ENCODE results near the gene KDELR1. TPM values are rescaled to one million over a fixed set of nuclear protein-coding genes. Genes with fewer than 3 reads are reported as not detected.
A peak's percentile ranks its signal among the peaks of the same experiment; 100 is the strongest.

Gene KDELR1
- total and polyA plus RNA-seq, 9 of the 15 experiments (the other 6 are each of a cell fraction or from before 2014, with no cell fraction given): 6.1 to 165 (median 58.5) TPM

DNA sequence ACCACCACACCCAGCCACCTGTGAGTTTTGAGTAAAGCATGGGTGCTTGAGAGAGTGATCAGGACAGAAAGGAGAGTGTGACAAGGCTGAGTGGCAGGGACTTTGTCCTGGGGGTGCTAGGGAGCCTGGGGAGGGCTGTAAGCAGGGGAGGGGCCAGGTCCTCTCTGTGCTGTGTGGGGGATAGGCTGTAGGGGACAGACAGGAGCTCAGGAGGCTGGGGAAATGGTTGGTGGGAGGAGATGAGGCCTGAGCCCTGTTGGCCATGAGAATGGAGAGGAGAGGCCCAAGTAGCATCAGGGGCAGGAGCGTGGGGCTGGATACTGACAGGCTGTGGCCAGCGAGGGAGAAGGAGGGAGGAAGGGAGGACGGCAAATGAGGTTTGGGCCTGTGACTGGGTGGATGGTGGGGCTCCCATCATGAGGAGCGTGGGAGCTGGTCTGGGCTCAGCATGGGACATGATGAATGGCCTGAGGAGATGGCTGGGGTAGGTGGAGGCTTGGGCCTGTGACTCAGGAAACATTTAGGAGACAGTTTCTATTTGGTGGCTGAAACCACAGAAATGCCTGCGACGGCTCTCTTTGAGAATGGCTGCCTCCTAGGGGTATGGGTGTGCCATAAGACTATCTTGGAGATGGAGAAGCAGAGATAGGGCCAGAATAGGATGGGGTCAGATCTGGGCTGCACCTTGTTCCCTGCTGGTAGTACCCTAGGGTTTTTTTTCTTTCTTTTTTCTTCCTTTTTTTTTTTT is 27.1 kb upstream of the KDELR1 start (continued):
- TF ChIP-seq EP400 (IDR thresholded peaks at IDR 0.05) (no peak), CHD2 (IDR thresholded peaks at IDR 0.05; ENCODE audit: low read depth, low read length) (no peak), CCAR2 (IDR thresholded peaks at IDR 0.05; ENCODE audit: low read depth, low read length) (no peak), POLR3A (IDR thresholded peaks at IDR 0.05; ENCODE audit: borderline replicate concordance, extremely low read depth, insufficient read depth, insufficient read length) (no peak), RFX5 (IDR thresholded peaks at IDR 0.05; ENCODE audit: low read depth, low read length) (no peak), FOXM1 (IDR thresholded peaks at IDR 0.05; ENCODE audit: low read depth) (no peak), FOXM1 (CRISPR knock-in tag; IDR thresholded peaks at IDR 0.05; ENCODE audit: low read depth) (no peak; the same call in 1 of the 2 replicates), GATAD2A (IDR thresholded peaks at IDR 0.05) (no peak), NFYB (IDR thresholded peaks at IDR 0.05; ENCODE audit: extremely low read depth, insufficient read length) (no peak), SMARCA5 (IDR thresholded peaks at IDR 0.05) (peak; percentile 43; the same call in 1 of the 2 replicates), STAG1 (CRISPR knock-in tag; IDR thresholded peaks at IDR 0.05; ENCODE audit: borderline replicate concordance) (no peak), DNMT1 (IDR thresholded peaks at IDR 0.05) (no peak), ETV6 (IDR thresholded peaks at IDR 0.05; ENCODE audit: borderline replicate concordance in 1 of 2, low read depth in 2 of 2, low read length in 1 of 2) (no peak), ETV6 (CRISPR knock-in tag; IDR thresholded peaks at IDR 0.05; ENCODE audit: borderline replicate concordance) (no peak), ZNF253 (CRISPR knock-in tag; conservative IDR thresholded peaks at IDR 0.05) (no peak), MTF1 (CRISPR knock-in tag; IDR thresholded peaks at IDR 0.05; ENCODE audit: borderline replicate concordance) (no peak), MEF2D (tag; conservative IDR thresholded peaks at IDR 0.05; ENCODE audit: low read depth) (no peak), NR2F6 (CRISPR knock-in tag; IDR thresholded peaks at IDR 0.05) (no peak), ZNF586 (CRISPR knock-in tag; conservative IDR thresholded peaks at IDR 0.05) (no peak), MYNN (IDR thresholded peaks at IDR 0.05) (no peak), MYNN (CRISPR knock-in tag; IDR thresholded peaks at IDR 0.05) (no peak), BMI1 (IDR thresholded peaks at IDR 0.05; ENCODE audit: low read length) (no peak), SRSF7 (optimal IDR thresholded peaks at IDR 0.05; ENCODE audit: low read depth, low read length) (no peak), KLF10 (CRISPR knock-in tag; IDR thresholded peaks at IDR 0.05) (no peak)
- TF ChIP-seq, protein P1, sequence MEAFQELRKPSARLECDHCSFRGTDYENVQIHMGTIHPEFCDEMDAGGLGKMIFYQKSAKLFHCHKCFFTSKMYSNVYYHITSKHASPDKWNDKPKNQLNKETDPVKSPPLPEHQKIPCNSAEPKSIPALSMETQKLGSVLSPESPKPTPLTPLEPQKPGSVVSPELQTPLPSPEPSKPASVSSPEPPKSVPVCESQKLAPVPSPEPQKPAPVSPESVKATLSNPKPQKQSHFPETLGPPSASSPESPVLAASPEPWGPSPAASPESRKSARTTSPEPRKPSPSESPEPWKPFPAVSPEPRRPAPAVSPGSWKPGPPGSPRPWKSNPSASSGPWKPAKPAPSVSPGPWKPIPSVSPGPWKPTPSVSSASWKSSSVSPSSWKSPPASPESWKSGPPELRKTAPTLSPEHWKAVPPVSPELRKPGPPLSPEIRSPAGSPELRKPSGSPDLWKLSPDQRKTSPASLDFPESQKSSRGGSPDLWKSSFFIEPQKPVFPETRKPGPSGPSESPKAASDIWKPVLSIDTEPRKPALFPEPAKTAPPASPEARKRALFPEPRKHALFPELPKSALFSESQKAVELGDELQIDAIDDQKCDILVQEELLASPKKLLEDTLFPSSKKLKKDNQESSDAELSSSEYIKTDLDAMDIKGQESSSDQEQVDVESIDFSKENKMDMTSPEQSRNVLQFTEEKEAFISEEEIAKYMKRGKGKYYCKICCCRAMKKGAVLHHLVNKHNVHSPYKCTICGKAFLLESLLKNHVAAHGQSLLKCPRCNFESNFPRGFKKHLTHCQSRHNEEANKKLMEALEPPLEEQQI (IDR thresholded peaks at IDR 0.05): no peak
- TF ChIP-seq, protein P2, sequence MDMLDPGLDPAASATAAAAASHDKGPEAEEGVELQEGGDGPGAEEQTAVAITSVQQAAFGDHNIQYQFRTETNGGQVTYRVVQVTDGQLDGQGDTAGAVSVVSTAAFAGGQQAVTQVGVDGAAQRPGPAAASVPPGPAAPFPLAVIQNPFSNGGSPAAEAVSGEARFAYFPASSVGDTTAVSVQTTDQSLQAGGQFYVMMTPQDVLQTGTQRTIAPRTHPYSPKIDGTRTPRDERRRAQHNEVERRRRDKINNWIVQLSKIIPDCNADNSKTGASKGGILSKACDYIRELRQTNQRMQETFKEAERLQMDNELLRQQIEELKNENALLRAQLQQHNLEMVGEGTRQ (CRISPR knock-in tag; IDR thresholded peaks at IDR 0.05): no peak
- TF ChIP-seq, protein P3, sequence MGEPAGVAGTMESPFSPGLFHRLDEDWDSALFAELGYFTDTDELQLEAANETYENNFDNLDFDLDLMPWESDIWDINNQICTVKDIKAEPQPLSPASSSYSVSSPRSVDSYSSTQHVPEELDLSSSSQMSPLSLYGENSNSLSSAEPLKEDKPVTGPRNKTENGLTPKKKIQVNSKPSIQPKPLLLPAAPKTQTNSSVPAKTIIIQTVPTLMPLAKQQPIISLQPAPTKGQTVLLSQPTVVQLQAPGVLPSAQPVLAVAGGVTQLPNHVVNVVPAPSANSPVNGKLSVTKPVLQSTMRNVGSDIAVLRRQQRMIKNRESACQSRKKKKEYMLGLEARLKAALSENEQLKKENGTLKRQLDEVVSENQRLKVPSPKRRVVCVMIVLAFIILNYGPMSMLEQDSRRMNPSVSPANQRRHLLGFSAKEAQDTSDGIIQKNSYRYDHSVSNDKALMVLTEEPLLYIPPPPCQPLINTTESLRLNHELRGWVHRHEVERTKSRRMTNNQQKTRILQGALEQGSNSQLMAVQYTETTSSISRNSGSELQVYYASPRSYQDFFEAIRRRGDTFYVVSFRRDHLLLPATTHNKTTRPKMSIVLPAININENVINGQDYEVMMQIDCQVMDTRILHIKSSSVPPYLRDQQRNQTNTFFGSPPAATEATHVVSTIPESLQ (CRISPR knock-in tag; IDR thresholded peaks at IDR 0.05): no peak

Measured in K562 (cell line).